Head of caudate nucleus (tissue), 42 donors: Measurements from ENCODE around the gene SPIN2A.
"Not testable (repeated sequence)": the region's sequence is repeated elsewhere in the genome, so short reads cannot be mapped to it uniquely, and the experiment has no call there.

Source experiments
- DNase-seq, 42 donors: peaks; one replicate each; pipeline versions ENCODE4 v3.0.0 to v3.0.0-alpha.2; 2020 to 2021; ENCODE audit warnings: mixed read lengths in 7 of 42
- intact Hi-C: fragments of 100-400 bp; cut with DNase I; formaldehyde crosslinking; loops from one replicate; pipeline ENCODE4 v1.15.0; 2022

Gene SPIN2A

DNA sequence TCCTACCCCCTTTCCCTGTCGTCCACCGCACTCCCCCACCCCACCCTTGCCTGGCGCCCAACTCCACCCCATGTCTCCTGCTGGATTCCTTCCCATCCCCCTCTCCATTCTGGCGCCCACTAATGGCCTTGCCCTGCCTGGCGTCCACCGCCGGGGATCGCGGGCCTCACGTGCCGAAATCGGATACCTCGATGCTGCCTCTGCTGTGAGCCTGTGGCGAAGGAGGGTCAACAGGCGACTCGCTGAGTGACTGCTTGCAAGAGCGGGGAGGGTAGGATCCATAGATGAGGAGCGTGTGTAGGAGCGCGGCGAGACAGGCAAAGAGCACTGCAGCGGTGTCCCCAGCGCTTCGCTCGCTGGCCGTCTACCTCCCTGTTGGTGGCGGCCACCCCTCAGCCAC, at the start of gene SPIN2A:
SPIN2A (minus strand) TSS at position 325 of the 400 bp plus-strand sequence. CDS start 800 bp downstream, outside the sequence.
- intact Hi-C loops: not testable (repeated sequence)
- peak in 2 of 42 donors; percentile 2 to 3 for DNase-seq

DNA sequence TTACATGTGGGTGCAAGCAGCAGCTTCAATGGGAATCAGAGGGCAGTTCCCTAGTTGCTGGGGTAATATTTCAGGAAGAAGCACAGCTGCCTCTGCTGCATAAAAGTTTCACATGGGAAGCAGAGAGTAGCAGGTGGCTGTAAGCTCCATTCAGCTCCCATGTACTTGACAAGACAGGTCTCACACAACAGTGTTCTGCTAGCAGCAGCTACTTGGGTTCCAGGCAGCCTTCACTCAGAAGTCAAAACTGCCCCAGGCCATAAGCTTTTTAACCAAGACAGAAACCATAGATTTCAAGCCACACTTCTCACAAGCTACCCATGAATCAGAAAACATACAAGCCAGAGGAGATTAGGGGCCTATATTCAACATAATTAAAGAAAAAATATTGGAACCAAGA, 41.4 kb upstream of the SPIN2A start:
- intact Hi-C loops: no loop called here
- no peak for DNase-seq

DNA sequence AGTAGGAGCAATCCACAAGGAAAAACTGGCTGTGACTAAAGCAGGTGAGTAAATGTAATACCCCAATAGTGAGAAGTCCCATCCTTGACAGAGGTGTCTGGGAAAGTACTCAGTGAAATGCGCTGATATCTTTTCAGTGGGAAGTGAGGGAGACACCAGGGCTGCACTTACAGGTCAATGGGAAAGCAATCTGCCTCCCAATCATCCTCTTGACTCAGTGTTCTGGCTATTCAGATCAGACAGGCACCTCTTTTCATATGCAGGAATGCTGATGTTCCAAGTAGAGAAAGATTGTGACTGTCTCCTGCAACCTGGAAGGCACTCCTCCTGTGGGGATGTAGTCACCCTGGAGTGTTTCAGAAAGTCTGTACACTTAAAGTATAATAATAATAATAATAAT, 39.9 kb upstream of the SPIN2A start:
- DNase-seq: no peak
- intact Hi-C loops: no loop called here

DNA sequence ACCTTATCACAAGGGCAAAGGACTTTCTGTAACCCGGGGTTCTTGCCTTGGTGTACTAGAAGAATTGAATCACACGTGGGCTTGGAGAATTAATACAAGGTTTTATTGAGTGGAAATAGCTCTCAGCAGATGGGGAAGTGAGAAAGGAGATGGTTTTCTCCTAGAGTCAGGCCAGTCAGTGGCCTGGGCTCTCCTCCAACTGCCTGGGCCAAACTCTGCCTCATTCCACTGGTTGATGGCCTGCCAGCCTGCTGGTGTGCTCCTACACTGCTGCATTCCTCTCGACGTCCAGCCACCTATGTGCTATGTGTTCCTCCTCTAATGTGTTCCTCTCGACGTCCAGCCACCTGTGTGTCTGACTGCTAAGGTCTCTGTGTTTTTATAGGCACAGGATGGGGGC, 35.3 kb upstream of the SPIN2A start:
- intact Hi-C loops: no loop called here
- DNase-seq: peak in 10 of 42 donors; percentile 0 to 42 (median 8)

DNA sequence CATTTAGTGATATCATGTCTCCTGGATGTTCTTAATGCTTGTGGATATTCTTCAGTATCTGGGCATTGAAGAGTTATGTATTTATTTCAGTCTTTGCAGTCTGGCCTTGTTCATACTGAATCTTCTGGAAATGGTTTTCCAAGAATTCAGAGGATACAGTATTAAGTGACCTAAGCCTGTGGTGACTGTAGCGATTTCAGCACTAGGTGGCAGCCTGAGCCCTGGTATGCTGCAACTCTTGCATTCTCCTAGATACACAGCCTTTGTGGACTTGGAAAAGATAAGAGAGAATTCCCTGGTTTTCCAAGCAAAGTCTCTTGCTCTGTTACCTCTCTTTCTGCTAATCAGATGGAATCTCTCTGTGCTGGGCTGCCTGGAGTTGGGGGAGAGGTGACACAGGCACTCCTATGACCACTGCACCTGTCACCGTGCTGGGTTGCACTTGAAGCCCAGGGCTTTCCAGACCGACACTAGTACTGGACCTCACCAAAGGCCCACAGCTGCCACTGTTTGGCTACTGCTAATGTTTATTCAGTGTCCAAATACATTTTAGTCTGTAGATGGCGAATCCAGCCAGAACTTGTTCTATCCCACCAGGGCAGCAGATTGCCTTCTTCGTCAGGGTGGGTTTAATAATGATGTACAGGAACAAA, 19.3 kb upstream of the SPIN2A start:
- intact Hi-C loops: no loop called here
- DNase-seq: peak in 32 of 42 donors; percentile 4 to 64 (median 22)

DNA sequence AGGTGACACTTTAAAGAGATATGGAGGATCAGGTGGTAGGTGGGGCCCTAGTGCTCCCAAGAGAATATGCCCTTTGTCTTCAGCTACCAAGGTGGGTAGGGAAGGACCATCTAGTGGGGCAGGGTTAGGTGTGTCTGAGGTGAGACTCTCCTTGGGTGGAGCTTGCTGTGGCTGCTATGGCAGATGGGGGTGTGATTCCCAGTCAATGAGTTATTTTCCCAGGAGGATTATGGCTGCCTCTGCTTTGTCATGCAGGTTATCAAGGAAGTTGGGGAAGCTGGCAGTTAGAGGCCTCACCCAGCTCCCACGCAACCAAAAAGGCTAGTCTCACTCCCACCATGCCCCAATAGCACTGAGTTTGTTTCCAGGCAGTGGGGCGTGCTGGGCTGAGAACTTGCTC, 18.0 kb upstream of the SPIN2A start:
- DNase-seq: no peak
- intact Hi-C loops: no loop called here

DNA sequence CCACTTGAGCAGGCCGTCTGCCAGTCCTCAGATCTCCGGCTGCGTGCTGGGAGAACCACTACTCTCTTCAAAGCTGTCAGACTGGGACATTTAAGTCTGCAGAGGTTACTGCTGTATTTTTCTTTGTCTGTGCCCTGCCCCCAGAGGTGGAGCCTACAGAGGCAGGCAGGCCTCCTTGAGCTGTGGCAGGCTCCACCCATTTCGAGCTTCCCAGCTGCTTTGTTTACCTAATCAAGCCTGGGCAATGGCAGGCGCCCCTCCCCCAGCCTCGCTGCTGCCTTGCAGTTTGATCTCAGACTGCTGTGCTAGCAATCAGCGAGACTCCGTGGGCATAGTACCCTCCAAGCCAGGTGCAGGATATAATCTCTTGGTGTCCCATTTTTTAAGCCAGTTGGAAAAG, 15.0 kb upstream of the SPIN2A start:
- DNase-seq, intact Hi-C loops: not testable (repeated sequence)

DNA sequence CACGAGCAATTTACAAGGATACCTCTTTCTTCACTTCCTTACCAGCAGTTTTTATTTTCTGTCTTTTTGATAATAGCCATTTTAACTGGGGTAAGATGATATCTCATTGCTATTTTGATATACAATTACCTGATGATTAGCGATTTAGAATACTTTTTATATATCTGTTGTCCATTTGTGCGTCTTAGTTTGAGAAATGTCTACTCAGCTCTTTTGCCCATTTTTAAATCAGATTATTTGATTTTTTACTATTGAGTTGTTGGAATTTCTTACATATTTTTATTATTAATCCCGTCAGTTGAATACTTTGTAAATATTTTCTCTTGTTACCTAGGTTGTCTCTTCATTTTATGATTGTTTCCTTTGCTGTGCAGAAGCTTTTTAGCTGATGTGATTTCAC, 1.5 kb upstream of the SPIN2A start:
- intact Hi-C loops: no loop called here

DNA sequence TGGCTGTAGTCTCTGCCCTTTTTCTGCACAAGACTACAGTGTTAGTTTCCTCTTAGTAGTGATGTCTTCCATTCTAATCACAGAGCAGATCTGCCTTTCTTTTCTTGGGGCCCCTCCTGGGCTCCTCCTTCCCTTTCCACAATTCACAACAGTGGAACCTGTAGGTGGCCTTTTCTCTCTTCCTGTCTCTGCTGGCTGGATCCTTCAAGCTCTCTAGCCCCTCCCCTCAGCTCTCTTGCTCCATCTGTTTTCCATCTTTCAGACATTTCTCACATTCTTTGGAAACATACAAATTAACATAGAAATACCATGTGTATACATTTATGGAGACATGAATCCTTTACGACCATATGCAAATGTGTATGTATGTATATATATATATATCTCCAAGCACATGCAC, 304 bp upstream of the SPIN2A start:
- intact Hi-C loops: no loop called here
- peak in 3 of 42 donors; percentile 2 to 25 (median 9) for DNase-seq

More for the DNA sequence above, 1.5 kb upstream of the SPIN2A start:
- DNase-seq: no peak

DNA sequence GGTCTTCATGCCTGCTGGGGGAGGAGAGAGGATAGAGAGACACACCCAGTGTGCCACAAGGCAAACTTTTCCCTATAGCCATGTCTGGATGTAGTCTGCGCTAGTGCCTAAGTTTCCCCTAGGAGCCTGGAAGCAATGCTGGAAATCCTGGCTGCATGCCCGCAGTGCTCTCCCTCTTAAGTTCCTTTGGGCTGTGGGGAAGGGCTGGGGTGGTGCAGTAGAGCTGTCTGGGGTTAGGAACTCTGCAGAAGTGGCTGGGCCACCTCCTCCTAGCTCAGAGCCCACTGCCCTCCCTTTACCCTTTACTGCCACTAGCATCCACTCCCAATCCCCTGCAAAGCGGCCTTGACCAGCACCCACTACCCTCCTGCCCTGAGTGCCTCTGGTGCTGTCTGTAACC, 608 bp downstream of the SPIN2A start:
- DNase-seq, intact Hi-C loops: not testable (repeated sequence)

DNA sequence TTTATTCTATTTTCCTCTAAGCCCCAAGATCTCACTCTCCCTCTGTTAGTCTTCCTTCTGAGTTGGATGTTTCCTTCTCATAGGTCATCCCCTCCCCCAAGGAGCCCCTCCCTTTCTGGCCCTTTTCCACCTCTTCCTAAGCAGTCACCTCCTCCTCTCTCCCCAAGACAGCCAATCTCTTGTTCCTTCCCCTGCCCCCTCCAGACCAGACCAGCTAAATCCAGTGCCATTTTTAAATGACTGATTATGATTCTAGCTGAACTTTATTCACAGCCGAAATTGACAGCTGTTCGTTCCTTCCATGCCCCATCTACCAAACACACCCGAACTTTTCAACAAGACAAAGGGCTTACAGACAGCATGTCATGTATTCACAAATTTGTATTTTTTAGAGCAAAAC, 1.9 kb downstream of the SPIN2A start:
- intact Hi-C loops: no loop called here
- DNase-seq: no peak

DNA sequence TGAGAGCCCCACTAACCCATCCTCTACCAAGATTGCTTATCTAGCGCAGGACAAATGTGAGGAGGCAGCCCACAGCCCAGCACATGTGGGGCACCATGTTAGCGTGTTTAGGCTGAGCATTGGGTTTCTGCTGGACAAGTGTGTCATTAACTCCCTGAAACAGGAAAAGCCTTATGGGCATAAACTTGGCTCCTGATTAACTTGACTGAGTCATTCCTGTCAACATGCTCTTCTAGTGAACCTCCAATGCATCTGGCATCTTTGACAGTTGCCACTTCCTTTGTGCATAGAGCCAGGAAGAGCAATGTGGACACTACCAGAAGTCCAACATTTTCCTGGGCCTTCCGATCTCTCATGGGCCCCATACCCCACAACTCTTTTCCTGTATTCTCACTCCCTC, 2.5 kb downstream of the SPIN2A start:
- DNase-seq: no peak
- intact Hi-C loops: no loop called here

DNA sequence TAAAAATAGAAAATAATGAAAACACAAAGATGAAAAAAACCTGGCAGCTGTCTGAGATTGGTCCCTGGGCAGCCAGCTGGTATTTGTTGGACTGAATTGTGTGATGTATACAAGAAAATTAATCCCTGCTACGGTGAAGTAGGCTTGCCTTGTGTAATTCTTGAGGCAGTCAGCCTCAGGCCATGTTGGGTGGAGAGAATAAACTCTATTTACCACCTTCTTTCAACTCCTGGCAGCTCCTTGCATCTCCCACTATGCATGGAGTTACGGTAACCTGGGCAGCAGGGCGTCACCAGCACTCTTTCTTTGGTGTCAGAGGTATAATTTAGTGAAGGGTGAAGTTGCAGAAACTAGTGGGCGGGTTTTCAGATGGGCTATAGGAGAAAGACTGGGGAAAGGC, 3.5 kb downstream of the SPIN2A start:
- DNase-seq: no peak
- intact Hi-C loops: no loop called here

DNA sequence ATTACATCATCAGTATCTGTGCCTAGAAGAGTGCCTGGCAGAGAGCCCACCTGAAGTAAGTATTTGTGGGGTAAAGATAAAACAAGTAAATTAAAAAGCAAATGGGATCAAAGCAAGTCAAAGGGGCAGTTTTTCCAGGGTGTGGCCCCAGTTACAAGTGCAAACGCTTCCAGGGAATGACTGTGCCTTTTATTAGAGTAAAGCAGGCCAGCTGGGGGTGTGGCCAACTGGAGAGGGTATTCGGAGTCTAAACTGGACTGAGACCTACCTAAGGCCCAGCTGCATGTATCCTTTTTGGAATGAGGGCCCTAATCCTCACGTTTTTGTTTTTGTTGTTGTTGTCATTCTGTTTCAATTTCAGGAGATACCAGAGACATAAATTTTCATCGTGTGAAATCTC, 3.9 kb downstream of the SPIN2A start:
- DNase-seq, intact Hi-C loops: not testable (repeated sequence)

DNA sequence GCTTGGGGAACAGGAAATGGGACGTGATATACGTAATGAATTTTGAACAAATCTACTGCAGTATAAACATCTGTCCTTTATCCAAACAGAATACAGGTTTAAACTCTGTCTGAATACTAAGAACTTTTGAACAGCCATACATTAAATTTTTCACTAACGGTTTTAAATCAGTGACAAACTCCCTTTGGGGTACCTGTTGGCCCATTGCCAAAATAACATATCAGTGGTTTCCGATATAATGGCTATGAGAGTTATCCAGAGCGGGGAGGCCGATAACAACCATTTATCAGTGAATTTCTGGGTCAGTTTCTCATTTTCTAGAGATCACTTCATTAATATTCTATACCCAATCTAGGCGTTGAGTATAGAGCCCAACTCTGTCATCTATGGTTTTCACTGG, 5.2 kb downstream of the SPIN2A start:
- no peak for DNase-seq
- intact Hi-C loops: no loop called here

DNA sequence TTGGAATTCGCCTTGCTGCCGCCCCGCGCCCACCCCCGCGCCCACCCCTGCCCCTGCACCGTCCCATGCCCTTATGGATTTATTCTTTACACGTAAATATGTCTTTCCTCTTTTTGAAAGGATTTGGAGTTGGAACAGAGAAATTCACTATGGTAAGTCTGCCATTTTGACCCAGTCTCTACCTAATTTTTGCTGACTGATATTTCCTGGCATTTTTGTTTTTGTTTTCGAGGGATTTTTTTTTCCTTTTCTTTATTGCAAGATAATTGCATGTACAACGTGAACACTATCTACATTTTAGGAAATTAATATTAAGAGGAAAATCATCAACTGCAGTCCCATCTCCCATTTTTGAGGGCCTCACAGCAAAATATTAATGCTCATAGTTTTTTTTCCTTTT, 15.4 kb downstream of the SPIN2A start:
- intact Hi-C loops: no loop called here
- no peak for DNase-seq

DNA sequence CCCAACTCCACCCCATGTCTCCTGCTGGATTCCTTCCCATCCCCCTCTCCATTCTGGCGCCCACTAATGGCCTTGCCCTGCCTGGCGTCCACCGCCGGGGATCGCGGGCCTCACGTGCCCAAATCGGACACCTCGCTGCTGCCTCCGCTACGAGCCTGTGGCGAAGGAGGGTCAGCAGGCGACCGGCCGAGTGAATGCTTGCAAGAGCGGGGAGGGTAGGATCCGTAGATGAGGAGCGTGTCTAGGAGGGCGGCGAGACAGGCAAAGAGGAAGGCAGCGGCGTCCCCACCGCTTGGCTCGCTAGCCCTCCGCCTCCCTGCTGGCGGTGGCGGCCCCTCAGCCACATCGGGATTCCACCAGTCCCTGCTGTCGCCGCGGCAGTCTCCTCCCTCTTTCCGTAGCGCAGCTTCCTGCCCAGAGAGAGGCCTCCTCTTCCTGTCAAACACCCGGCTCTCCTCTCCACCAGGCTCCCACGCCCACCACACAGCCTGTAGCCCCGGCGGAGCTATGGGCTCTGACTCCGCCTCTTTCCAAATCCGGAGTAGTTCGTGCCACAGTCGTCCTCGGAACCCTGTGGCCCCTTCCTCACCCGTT, 15.9 kb downstream of the SPIN2A start, which contains the start of gene SPIN2B:
SPIN2B (minus strand) TSS at position 387 of the 594 bp plus-strand sequence.
- DNase-seq: peak; percentile 58 to 91 (median 81)
- intact Hi-C loops: no loop called here

DNA sequence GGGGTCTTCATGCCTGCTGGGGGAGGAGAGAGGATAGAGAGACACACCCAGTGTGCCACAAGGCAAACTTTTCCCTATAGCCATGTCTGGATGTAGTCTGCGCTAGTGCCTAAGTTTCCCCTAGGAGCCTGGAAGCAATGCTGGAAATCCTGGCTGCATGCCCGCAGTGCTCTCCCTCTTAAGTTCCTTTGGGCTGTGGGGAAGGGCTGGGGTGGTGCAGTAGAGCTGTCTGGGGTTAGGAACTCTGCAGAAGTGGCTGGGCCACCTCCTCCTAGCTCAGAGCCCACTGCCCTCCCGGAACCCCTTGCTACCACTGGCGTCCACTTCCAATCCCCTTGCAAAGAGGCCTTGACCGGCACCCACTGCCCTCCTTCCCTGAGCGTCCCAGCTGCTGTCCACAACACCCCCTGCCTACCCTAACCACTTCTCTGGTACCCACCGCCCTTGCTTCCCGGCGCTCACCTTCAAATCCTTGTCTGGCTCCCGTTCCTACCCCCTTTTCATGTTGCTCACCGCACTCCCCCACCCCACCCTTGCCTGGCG, 16.5 kb downstream of the SPIN2A start:
- intact Hi-C loops: not testable (repeated sequence)
- DNase-seq: peak in 6 of 42 donors; percentile 1 to 16 (median 4)

DNA sequence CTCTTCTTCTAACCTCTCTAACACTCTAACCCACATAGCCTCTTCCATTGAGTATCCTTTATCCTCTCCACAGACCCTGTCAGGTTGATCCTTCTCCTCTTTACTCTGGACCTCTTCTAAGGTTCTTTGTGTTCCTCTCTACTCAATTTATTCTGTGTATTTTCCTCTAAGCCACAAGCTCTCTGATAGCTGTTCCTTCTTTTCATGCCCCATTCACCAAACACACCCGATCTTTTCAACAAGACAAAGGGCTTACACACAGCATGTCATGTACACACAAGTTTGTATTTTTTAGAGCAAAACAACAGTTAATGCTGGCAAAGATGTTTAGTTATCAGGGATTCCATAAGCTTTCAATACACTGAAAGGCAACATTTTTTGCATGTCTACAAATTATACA, 17.8 kb downstream of the SPIN2A start:
- intact Hi-C loops: no loop called here
- DNase-seq: no peak

DNA sequence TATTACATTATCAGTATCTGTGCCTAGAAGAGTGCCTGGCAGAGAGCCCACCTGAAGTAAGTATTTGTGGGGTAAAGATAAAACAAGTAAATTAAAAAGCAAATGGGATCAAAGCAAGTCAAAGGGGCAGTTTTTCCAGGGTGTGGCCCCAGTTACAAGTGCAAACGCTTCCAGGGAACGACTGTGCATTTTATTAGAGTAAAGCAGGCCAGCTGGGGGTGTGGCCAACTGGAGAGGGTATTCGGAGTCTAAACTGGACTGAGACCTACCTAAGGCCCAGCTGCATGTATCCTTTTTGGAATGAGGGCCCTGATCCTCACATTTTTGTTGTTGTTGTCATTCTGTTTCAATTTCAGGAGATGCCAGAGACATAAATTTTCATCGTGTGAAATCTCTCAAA, 19.6 kb downstream of the SPIN2A start:
- intact Hi-C loops, DNase-seq: not testable (repeated sequence)

DNA sequence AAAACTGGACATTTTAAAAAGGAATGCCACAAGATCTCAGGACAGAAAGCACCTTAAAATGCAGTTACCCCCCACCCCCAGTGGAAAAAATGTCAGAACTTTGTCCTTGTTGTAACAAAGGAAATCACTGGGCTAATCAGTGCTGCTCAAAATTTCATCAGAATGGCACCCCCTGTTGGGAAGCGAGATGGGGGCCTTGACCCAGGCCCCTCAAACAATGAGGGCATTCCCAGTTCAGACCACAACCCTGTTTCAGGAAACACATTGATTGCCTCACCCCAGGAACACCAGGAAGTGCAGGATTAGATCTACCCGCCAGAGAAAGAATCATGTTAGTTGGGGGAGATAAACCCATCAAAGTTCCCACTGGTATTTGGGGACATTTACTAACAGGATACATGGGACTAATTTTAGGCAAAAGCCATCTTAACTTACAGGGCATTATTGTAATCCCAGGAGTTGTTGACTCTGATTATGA, 32.2 kb downstream of the SPIN2A start:
- DNase-seq: no peak
- intact Hi-C loops: no loop called here
